Stimulated activated naive CD8-positive, alpha-beta T cell treated with anti-CD3 and anti-CD28 coated beads, Interleukin-15, Interleukin-2, amounts not matched to agents 100 ng/mL and 50 ng/mL, for 24 hours (primary cell): Measurements from ENCODE around the gene USP2.
A peak's percentile ranks its signal among the peaks of the same experiment; 100 is the strongest.

Experiments used
- H3K27ac Mint-ChIP-seq: one replicate; pipeline ENCODE4 v1.8.0; 2021; ENCODE audit warnings: mild to moderate bottlenecking, mixed read lengths
- H3K27me3 Mint-ChIP-seq: one replicate; pipeline ENCODE4 v1.8.0; 2021; ENCODE audit warnings: mixed read lengths
- H3K36me3 Mint-ChIP-seq: one replicate; pipeline ENCODE4 v1.8.0; 2021; ENCODE audit warnings: low read depth, mixed read lengths
- H3K4me1 Mint-ChIP-seq: one replicate; pipeline ENCODE4 v1.8.0; 2021; ENCODE audit warnings: low read depth, mixed read lengths
- H3K4me3 Mint-ChIP-seq: one replicate; pipeline ENCODE4 v1.8.0; 2021; ENCODE audit warnings: mild to moderate bottlenecking, mixed read lengths
- H3K9me3 Mint-ChIP-seq: one replicate; pipeline ENCODE4 v1.8.0; 2021; ENCODE audit warnings: mixed read lengths

Gene USP2

DNA sequence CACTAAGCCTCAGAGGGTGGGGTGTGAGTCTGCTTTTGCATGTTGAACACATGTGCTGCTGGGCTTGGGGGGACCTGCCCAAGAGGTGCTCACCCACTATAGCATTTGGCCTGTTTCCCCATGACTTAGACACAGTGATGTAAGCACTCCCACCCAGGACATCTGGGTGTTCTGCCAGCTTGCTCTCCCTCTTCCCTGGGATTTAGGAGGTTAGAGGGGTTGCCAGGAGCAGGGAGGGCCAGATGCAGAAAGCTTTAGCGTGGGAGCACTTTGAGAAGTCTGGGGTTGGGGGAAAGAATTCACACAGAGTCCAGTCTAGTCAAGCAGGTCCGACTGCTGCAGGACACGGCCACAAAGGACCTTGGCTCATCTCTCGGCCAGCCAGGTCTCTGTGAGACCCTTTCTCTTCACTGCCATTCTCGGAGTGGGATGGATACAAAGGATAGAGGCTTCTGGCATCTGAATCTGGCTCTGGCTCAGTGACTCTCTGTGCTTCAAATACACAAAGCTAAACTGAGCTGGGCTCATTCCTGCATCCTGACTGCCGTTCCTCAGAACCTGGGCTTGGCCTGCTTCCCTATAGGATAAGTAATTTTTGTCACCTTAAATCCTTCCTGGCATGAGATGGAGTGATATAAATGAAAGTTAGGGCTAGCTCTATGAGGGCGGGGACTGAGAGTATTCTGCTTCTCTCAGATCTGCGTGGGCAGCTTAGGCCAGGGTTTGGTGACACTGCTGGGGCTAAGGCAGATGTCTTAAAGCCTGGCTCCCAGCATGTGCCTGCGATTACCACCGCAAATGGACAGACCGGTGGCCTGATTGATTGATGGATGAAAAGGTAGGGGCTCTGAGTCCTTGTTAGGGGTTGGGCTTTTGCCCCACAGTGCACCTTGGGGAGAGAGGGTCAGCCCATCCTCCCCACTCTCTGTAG is 14.5 kb downstream of the USP2 start:
- Mint-ChIP-seq H3K27ac (no peak overlapping the region), H3K4me1 (peaks cover 11% of the 10 kb centered on the region), H3K4me3 (no peak overlapping the region), H3K27me3 (peaks cover 58% of the 10 kb centered on the region), H3K36me3 (no peaks in the 10 kb centered on the region), H3K9me3 (no peaks in the 10 kb centered on the region)

DNA sequence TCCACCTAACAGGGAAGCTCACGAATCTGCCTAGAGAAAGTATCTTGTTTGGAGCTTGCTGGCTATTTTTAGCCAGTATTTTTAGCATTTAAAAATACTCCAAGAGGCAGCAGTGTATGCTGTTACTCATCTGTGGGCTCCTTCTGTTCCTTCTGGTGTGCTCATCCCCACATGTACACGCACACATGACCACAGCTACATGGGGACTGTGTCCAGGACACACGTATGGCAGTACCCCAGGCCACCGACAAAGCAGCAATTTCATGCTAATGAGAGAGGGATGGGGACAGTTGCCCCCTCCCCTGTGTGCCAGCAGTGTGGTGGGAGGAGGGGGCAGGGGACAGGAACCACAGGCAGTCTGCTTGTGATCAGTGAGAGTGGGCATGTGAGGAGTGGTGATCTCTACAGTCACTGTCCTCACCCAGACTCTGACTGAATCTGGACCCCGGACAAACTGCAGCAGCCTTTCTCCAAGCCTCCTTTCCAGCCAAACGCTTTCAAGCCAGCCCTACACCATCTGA is 16.4 kb downstream of the USP2 start:
- Mint-ChIP-seq H3K4me1 (peaks cover 15% of the 10 kb centered on the region), H3K4me3 (no peak overlapping the region), H3K36me3 (no peaks in the 10 kb centered on the region), H3K27me3 (peaks cover 53% of the 10 kb centered on the region), H3K9me3 (no peaks in the 10 kb centered on the region), H3K27ac (no peak overlapping the region)

GRCh38 chr11:119363851-119364590 is 17.5 kb downstream of the USP2 start:
- H3K27me3 Mint-ChIP-seq, result peaks cover 44% of the 10 kb centered on the region
- no peaks in the 10 kb centered on the region for H3K36me3 Mint-ChIP-seq
- H3K4me1 Mint-ChIP-seq, result peaks cover 15% of the 10 kb centered on the region
- H3K4me3 Mint-ChIP-seq, result peak overlapping the region; percentile 72
- no peak overlapping the region for H3K27ac Mint-ChIP-seq
- no peaks in the 10 kb centered on the region for H3K9me3 Mint-ChIP-seq

- Mint-ChIP-seq H3K27ac (no peak overlapping the region), H3K4me3 (peak overlapping the region; percentile 20), H3K9me3 (no peaks in the 10 kb centered on the region), H3K36me3 (no peaks in the 10 kb centered on the region), H3K4me1 (peaks cover 15% of the 10 kb centered on the region), H3K27me3 (peaks cover 44% of the 10 kb centered on the region)
Measured at GRCh38 chr11:119363081-119363850, 18.2 kb downstream of the USP2 start.

- Mint-ChIP-seq H3K9me3 (no peaks in the 10 kb centered on the region), H3K27ac (no peak overlapping the region), H3K4me3 (peak overlapping the region; percentile 30), H3K27me3 (peaks cover 48% of the 10 kb centered on the region), H3K36me3 (no peaks in the 10 kb centered on the region), H3K4me1 (peaks cover 15% of the 10 kb centered on the region)
Measured at GRCh38 chr11:119362741-119363080, 18.8 kb downstream of the USP2 start.

DNA sequence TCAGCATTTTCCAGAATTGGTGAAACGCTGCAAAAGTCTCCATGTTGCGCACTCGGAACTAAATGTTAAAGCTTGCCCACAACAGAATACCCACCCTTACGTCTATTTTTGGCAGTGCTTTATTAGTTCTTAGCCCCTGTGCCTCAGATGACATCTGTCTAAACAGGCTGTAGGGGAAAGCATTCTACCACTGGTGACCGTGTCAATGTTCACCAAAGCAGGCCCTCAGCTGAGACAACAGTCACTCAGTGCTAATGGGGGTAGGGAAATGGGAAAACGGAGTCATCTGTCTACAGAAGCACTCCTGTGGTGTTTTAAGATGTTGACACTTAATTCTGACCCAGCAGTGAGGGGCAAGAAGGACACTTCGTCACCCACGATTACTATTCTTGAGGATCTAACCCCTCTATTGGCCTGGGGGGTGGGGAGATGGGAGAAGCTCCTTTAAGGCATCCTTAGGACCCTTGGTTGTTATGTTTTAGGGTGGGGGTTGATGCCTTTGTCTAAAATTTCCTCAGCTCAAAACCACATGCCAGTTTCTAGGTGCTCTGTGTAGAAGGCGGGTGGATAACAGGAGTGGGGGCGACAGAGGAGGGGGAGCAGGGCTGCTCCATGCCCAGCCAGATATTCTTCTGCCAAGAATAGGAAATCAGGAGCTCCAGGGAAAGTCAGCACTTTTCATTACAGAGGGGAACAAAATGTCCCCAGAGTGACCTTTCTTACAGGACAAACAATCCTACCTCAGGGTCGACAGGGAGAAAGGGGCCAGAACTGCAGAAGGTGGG is 19.4 kb downstream of the USP2 start:
- Mint-ChIP-seq H3K4me1 (peaks cover 18% of the 10 kb centered on the region), H3K36me3 (no peaks in the 10 kb centered on the region), H3K4me3 (peak overlapping the region; percentile 30), H3K27ac (no peak overlapping the region), H3K9me3 (no peaks in the 10 kb centered on the region), H3K27me3 (peaks cover 50% of the 10 kb centered on the region)

DNA sequence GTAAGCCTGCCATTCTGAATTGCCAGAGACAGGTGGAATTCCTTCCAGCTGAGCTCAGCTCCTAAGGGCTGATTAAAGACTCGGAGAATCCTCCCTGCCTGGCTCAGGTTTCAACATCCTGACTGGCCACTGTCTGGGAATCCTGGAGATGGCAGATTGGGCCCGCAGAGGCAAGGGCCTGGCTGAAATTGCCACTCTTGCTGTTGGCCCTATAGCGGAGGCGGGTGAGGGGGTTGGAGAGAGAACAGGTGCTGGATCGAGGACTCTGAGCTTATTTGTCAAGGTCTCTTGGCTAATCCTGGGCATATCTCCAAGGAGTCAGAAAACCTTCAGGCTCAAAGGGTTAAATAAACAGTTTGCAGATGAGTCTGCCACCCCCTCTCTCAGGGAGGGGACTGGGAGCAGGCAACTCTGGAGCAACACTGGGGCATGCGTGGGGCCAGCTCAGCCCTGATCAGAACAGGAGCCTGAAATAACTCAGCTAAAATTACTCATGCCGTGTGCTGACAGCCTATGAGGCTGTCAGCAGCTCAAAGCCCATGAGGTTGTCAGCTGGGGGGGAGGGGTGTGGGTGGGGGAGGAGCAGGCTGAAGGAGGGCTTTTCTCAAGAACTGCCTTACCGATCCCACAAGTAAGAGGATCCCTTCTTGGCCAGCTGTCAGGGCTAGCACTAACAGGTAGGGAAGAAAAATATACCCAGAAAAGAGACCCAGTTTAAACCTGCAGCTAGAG is 20.3 kb downstream of the USP2 start:
- Mint-ChIP-seq H3K4me1 (peaks cover 23% of the 10 kb centered on the region), H3K36me3 (no peaks in the 10 kb centered on the region), H3K27ac (no peak overlapping the region), H3K4me3 (no peak overlapping the region), H3K9me3 (no peaks in the 10 kb centered on the region), H3K27me3 (peaks cover 42% of the 10 kb centered on the region)

DNA sequence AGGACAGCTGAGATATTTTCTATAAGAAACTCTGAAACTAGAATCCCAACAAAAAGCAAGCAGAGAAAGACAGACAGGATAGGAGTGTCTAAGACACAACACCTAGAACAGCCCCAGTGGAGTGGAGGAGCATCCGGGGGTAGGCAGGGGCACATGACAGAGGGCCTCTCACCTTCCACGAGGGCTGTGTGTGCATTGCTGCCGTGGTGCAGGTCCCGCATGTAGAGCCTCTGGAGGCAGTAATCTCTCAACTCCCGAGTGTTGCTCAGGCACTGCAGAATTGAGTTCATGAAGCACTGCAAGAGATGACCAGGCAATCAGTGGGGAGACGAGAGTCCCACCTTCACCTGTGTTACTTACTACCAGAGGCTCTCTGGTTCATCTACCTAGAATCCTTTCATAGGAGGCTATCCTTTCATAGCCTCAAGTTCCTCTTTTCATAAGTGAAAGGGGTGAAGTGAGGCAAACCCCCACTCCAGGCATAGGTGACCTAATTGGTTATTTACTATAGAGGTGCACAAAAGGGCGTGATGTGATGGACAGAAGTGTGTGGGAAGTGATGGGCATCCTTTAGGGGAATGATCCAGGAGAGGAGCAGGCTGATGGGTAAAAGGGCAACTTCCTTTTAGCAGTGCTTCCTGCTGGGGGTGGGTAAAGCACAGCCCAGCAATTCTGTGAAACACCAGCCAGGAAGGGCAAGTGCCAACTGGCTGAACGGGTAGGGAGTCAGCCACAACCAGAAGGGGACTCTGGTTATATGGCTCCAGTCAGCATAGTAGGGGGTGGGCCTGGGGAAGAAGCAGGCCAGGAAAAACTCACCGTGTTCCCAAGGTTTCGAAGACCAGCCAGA is 21.9 kb downstream of the USP2 start:
- H3K4me3 Mint-ChIP-seq, result no peak overlapping the region
- no peak overlapping the region for H3K27ac Mint-ChIP-seq
- H3K9me3 Mint-ChIP-seq, result no peaks in the 10 kb centered on the region
- H3K27me3 Mint-ChIP-seq, result peaks cover 40% of the 10 kb centered on the region
- no peaks in the 10 kb centered on the region for H3K36me3 Mint-ChIP-seq
- H3K4me1 Mint-ChIP-seq, result peaks cover 25% of the 10 kb centered on the region

- Mint-ChIP-seq H3K4me1 (peaks cover 16% of the 10 kb centered on the region), H3K4me3 (peak overlapping the region; percentile 19), H3K9me3 (no peaks in the 10 kb centered on the region), H3K36me3 (no peaks in the 10 kb centered on the region), H3K27me3 (peaks cover 39% of the 10 kb centered on the region), H3K27ac (no peak overlapping the region)
Measured at GRCh38 chr11:119357074-119357473, 24.4 kb downstream of the USP2 start.

DNA sequence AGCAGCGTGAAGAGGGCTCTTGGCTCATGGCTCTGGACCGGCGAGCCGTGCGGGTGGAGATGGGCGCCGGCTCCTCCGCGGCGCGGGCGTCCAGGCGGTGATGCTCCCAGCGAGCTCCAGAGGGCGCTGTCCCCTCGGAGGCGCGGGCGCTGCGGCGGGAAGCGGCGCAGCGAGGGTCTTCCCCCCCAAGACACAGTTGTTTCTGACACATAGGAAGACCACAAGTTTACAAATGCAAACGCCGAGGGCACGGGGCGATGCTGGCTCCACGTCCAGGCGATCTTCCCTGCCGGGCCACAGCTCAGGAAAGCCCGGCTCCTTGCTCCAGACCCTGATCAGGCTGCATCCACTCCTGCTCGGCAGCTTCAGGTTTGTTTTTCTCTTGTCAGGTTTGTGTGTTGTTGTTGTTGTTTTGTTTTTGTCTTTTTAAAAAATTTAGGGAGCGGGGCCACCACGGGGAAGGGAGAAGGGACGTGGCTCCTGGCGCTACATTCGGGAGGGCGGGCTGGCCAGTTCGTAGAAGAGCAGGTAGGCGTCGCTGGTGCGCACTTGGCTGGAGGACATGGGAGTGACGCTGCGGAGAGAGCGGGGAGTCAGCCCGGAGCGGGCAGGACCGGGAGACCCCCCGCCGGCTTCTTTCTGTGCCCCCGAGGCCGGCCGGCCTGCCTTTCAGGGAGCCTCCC is 25.0 kb downstream of the USP2 start:
- Mint-ChIP-seq H3K9me3 (no peaks in the 10 kb centered on the region), H3K27me3 (peaks cover 41% of the 10 kb centered on the region), H3K36me3 (no peaks in the 10 kb centered on the region), H3K27ac (peak overlapping the region; percentile 56), H3K4me1 (peaks cover 10% of the 10 kb centered on the region), H3K4me3 (peak overlapping the region; percentile 82)

DNA sequence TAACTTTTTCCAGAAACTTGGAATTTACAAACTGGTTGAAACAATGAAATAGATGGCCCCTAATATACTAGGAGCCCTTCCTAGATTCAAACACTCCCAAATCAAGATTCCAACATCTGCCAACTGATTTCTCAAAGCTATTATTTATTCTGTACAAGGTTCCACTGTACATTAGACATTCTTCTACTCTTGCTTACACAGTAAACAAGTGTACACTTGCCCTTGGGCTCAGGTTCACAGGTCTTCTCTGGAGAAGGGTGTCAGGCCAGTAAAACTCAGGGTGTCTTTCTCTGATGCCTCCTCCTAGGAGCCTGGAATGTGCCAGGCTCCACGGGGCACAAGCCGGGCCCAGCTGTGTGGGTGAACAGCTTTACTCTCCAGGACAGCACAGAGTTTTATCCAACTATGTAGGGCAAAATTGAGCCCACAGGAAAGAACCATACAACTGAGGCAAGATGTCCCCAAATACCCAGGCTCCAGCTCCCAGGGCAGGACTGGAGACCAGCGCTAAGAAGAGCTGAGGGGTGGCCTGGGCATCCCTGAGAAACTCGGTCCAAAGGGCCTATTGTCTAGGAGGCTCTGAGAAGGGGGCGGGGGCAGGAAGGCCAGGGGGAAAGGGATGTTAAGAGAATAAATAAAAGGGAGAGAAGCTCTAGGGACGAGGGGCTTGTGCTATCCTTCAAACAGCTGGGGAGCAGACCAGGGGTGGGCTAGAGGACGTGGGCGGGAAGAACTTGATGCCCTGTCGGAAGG is 26.2 kb downstream of the USP2 start:
- no peak overlapping the region for H3K27ac Mint-ChIP-seq
- H3K4me3 Mint-ChIP-seq, result no peak overlapping the region
- no peaks in the 10 kb centered on the region for H3K9me3 Mint-ChIP-seq
- H3K4me1 Mint-ChIP-seq, result peaks cover 10% of the 10 kb centered on the region
- H3K27me3 Mint-ChIP-seq, result peaks cover 47% of the 10 kb centered on the region
- no peaks in the 10 kb centered on the region for H3K36me3 Mint-ChIP-seq

DNA sequence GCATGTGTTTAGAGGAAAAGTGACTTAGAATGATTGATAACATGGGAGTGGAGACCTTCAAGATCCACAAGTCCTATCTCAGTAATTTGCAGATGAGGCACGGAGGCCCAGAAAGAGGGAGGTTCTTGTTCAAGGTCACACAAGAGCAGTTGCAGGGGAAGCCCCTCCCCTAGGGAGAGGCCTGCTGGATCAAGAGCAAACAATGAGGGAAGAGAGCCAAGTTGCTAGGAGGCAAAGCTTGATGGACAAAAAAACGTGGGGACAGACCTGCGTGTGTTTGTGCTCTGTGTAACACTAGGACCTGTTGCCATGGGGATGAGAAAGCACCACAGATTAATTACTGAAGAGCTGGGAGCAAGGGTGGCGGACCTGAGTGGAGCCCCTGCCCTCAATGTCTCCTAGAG is 28.6 kb downstream of the USP2 start:
- H3K27me3 Mint-ChIP-seq, result peaks cover 45% of the 10 kb centered on the region
- no peaks in the 10 kb centered on the region for H3K9me3 Mint-ChIP-seq
- H3K4me1 Mint-ChIP-seq, result peaks cover 10% of the 10 kb centered on the region
- no peak overlapping the region for H3K27ac Mint-ChIP-seq
- no peak overlapping the region for H3K4me3 Mint-ChIP-seq
- H3K36me3 Mint-ChIP-seq, result no peaks in the 10 kb centered on the region
